ENCODE results near the gene ATP8A1. TPM values are rescaled to one million over a fixed set of nuclear protein-coding genes. Genes with fewer than 3 reads are reported as not detected.

The ATP8A1 gene
- total and polyA plus RNA-seq, 8 donors, result 21.5 to 60.9 (median 36.6) TPM

DNA sequence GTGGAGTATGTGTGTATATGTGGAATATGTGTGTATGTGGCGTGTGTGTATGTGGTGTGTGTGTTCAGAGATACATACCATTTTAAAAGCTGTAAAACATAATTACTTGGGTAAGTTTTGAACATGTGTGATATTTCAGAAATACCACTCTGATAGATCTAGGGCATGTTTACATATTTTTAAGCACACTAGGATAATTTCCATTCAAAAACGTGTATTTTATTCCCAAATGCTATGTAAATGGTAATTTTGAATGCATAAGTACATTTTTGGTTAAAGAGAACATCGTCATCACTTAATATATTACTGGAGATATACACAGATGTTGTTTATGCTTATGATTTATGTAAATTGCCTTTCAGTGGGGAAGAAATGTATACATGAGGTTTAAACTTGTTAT, 294.3 kb downstream of the ATP8A1 start:
- no peak for ATAC-seq
- H3K27me3 ChIP-seq, result no peaks in the 10 kb centered on the region
- peak in 2 of 4 donors; percentile 60 to 62 for DNase-seq
- H3K27ac ChIP-seq, result no peak overlapping the region
- no peaks in the 10 kb centered on the region for H3K36me3 ChIP-seq
- H3K4me1 ChIP-seq, result no peaks in the 10 kb centered on the region
- intact Hi-C loops (cut with DNase I), result no loop called here
- no peaks in the 10 kb centered on the region for H3K9me3 ChIP-seq
- no peak overlapping the region for H3K4me3 ChIP-seq
- TF ChIP-seq, protein P1, sequence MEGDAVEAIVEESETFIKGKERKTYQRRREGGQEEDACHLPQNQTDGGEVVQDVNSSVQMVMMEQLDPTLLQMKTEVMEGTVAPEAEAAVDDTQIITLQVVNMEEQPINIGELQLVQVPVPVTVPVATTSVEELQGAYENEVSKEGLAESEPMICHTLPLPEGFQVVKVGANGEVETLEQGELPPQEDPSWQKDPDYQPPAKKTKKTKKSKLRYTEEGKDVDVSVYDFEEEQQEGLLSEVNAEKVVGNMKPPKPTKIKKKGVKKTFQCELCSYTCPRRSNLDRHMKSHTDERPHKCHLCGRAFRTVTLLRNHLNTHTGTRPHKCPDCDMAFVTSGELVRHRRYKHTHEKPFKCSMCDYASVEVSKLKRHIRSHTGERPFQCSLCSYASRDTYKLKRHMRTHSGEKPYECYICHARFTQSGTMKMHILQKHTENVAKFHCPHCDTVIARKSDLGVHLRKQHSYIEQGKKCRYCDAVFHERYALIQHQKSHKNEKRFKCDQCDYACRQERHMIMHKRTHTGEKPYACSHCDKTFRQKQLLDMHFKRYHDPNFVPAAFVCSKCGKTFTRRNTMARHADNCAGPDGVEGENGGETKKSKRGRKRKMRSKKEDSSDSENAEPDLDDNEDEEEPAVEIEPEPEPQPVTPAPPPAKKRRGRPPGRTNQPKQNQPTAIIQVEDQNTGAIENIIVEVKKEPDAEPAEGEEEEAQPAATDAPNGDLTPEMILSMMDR (IDR thresholded peaks at IDR 0.05), result no peak

DNA sequence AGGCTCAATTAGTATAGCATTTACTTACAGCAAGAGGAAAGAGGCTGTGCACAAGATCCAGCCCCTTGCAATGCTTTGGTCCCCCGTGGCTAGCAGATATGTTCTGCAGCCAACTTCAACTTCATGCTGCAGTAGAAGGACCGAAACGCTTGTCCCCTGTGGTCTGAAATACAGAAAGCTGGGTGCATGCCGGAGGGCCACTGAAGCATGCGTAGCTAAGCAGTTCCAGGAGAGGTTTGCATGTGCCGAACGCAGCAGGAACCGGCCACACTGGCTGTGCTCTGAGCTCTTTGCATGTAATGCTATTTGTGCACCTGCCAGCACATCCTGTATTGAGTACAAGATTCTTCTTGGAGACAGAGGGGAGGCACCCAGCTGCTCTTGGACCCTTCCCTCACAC, 295.4 kb downstream of the ATP8A1 start:
- Histone ChIP-seq H3K4me1 (no peaks in the 10 kb centered on the region), H3K4me3 (no peak overlapping the region), H3K27ac (no peak overlapping the region), H3K9me3 (no peaks in the 10 kb centered on the region), H3K27me3 (no peaks in the 10 kb centered on the region), H3K36me3 (no peaks in the 10 kb centered on the region)
- TF ChIP-seq, protein P1 (IDR thresholded peaks at IDR 0.05), result no peak
- intact Hi-C loops (cut with DNase I), result no loop called here
- DNase-seq (no peak), ATAC-seq (no peak)

DNA sequence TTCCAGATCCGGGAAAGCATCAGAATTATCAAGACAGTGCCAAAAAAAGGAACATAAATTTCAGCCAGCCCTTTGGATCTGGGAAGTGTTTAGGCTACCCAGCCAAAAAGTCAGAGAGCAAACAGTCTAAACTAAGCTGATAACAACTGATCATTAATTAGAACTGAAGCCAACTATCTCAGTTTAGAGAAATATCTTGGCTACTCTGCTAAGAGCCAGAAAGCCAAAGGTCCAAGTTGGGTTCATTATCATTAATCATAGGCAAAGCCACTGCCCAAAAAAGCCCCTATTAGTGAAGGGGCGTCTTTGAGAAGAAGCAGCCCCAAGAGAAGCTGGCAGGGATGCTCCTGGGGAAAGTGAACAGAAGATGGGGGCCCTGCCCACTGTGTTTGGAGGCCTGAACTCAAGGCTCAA, 296.6 kb downstream of the ATP8A1 start:
- H3K27ac ChIP-seq, result no peak overlapping the region
- no peaks in the 10 kb centered on the region for H3K27me3 ChIP-seq
- TF ChIP-seq, protein P1 (IDR thresholded peaks at IDR 0.05), result no peak
- no peaks in the 10 kb centered on the region for H3K36me3 ChIP-seq
- ATAC-seq (peak; percentile 21), DNase-seq (peak in 2 of 4 donors; percentile 82 to 87)
- no peaks in the 10 kb centered on the region for H3K9me3 ChIP-seq
- intact Hi-C loops (cut with DNase I), result no loop called here
- H3K4me3 ChIP-seq, result no peak overlapping the region
- no peaks in the 10 kb centered on the region for H3K4me1 ChIP-seq

DNA sequence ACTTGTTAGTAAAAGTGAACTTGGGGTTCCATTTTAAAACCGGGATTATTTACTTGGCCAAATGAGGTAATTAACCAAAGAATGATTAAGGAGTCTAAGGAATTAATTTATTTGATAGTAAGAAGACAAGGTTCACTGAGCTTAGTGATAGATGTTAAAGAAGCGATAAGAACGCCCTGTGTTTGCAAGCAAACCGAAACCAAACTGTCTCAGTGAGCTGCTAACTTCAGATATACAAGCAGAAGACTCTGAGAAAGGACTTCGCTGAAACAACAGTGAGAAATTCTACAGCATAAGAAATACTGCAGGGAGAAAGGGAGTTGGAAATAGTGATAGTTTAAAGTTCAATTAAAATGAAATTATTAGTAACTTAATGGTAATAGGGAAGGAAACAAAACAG, 297.2 kb downstream of the ATP8A1 start:
- Histone ChIP-seq H3K27me3 (no peaks in the 10 kb centered on the region), H3K9me3 (no peaks in the 10 kb centered on the region), H3K4me1 (no peaks in the 10 kb centered on the region), H3K4me3 (no peak overlapping the region), H3K27ac (no peak overlapping the region), H3K36me3 (no peaks in the 10 kb centered on the region)
- ATAC-seq (no peak), DNase-seq (peak in 1 of 4 donors; percentile 61)
- intact Hi-C loops (cut with DNase I), result no loop called here
- TF ChIP-seq, protein P1 (IDR thresholded peaks at IDR 0.05), result no peak

Other genes with a start within 250 kb of the ATP8A1 start
- not detected for gene GRXCR1, start 235.6 kb upstream of the ATP8A1 start, total RNA-seq
- not detected for gene GRXCR1, start 235.6 kb upstream of the ATP8A1 start, polyA plus RNA-seq (ENCODE audit: insufficient read length in 6 of 6)